CD14-positive monocyte (primary cell): ENCODE data around the gene SEMA3D. TPM values are rescaled to one million over a fixed set of nuclear protein-coding genes. Genes with fewer than 3 reads are reported as not detected.

ENCODE experiments used
- DNase-seq, 3 donors: peaks; one replicate each; pipeline ENCODE4 v3.0.0-alpha.2; 2011 to 2022
- H2AFZ ChIP-seq: 2 replicates; pipeline ENCODE4 v1.6.0; 2012; ENCODE audit warnings: mild to moderate bottlenecking, low read depth, low read length, inconsistent platforms; ENCODE audit not compliant: insufficient read depth, poor library complexity, severe bottlenecking
- H3K27ac ChIP-seq, 2 donors: 1 replicate in 1 of 2; 2 replicates in 1 of 2; pipeline ENCODE4 v1.5.1; 2012 to 2013; ENCODE audit warnings: low read length in 2 of 2, control low read depth in 1 of 2, inconsistent platforms in 1 of 2, low read depth in 1 of 2, mild to moderate bottlenecking in 1 of 2
- H3K27me3 ChIP-seq, 2 donors: one replicate each; pipeline versions ENCODE4 v1.6.0 to v1.6.1; 2011 to 2013; ENCODE audit warnings: low read length in 2 of 2; ENCODE audit not compliant: control insufficient read depth in 2 of 2, insufficient read depth in 2 of 2
- H3K36me3 ChIP-seq, 2 donors: replicated peaks in 1 of 2; 1 replicate in 1 of 2; 2 replicates in 1 of 2; pipeline versions ENCODE4 v1.5.1 to v1.6.1; 2012 to 2013; ENCODE audit warnings: low read length in 2 of 2, control low read depth in 1 of 2, inconsistent platforms in 1 of 2, mild to moderate bottlenecking in 1 of 2; ENCODE audit not compliant: insufficient read depth in 2 of 2, control insufficient read depth in 1 of 2
- H3K4me1 ChIP-seq, 2 donors: 1 replicate in 1 of 2; 2 replicates in 1 of 2; pipeline versions ENCODE4 v1.5.1 to v1.6.1; 2012 to 2013; ENCODE audit warnings: low read length in 2 of 2, control low read depth in 1 of 2, inconsistent platforms in 1 of 2, mild to moderate bottlenecking in 1 of 2, moderate library complexity in 1 of 2; ENCODE audit not compliant: insufficient read depth in 2 of 2, control insufficient read depth in 1 of 2
- H3K4me2 ChIP-seq: replicated peaks from 2 replicates; pipeline ENCODE3; 2012; ENCODE audit warnings: low read length, moderate library complexity, mild to moderate bottlenecking; ENCODE audit not compliant: poor library complexity, severe bottlenecking; ENCODE audit errors: extremely low read depth
- H3K4me3 ChIP-seq, 3 experiments: fragments of 200-600 bp in 1 of 3; sonication (generic) in 1 of 3; replicated peaks in 1 of 3; 1 replicate in 2 of 3; 2 replicates in 1 of 3; pipeline ENCODE4 v1.5.1; 2011 to 2013; ENCODE audit warnings: low read length in 3 of 3, mild to moderate bottlenecking in 3 of 3, control low read depth in 2 of 3, low read depth in 2 of 3, inconsistent platforms in 1 of 3, moderate library complexity in 1 of 3
- H3K79me2 ChIP-seq: 2 replicates; pipeline ENCODE4 v1.6.0; 2012; ENCODE audit warnings: mild to moderate bottlenecking, control low read depth, inconsistent platforms, low read length, moderate library complexity; ENCODE audit not compliant: insufficient read depth
- H3K9ac ChIP-seq: 2 replicates; pipeline ENCODE4 v1.6.0; 2017; ENCODE audit warnings: low read length, mild to moderate bottlenecking; ENCODE audit not compliant: insufficient read depth, poor library complexity, severe bottlenecking
- H3K9me3 ChIP-seq, 2 donors: replicated peaks in 1 of 2; 1 replicate in 1 of 2; 2 replicates in 1 of 2; pipeline versions ENCODE4 v1.5.1 to v1.6.1; 2012 to 2013; ENCODE audit warnings: low read length in 2 of 2, control low read depth in 1 of 2; ENCODE audit not compliant: control insufficient read depth in 1 of 2, insufficient read depth in 1 of 2
- H4K20me1 ChIP-seq: 2 replicates; pipeline ENCODE4 v1.6.0; 2012; ENCODE audit warnings: mild to moderate bottlenecking, low read length, control low read depth, moderate library complexity; ENCODE audit not compliant: insufficient read depth
- H3K27ac Mint-ChIP-seq, 7 donors: one replicate each; pipeline ENCODE4 v1.8.0; 2020; ENCODE audit warnings: mild to moderate bottlenecking in 7 of 7, mixed read lengths in 7 of 7, moderate library complexity in 6 of 7, inconsistent platforms in 2 of 7
- H3K27me3 Mint-ChIP-seq, 3 donors: one replicate each; pipeline ENCODE4 v1.8.0; 2021 to 2022; ENCODE audit warnings: low read depth in 3 of 3, mild to moderate bottlenecking in 3 of 3, mixed read lengths in 3 of 3, moderate library complexity in 3 of 3, inconsistent platforms in 1 of 3
- H3K36me3 Mint-ChIP-seq, 2 donors: one replicate each; pipeline ENCODE4 v1.8.0; 2020; ENCODE audit warnings: mixed read lengths in 2 of 2, inconsistent platforms in 1 of 2, mild to moderate bottlenecking in 1 of 2
- H3K4me1 Mint-ChIP-seq: one replicate; pipeline ENCODE4 v1.8.0; 2020; ENCODE audit warnings: mild to moderate bottlenecking, mixed read lengths
- H3K4me3 Mint-ChIP-seq, 2 donors: one replicate each; pipeline ENCODE4 v1.8.0; 2020; ENCODE audit warnings: mild to moderate bottlenecking in 2 of 2, mixed read lengths in 2 of 2, moderate library complexity in 1 of 2
- H3K9me3 Mint-ChIP-seq, 7 donors: one replicate each; pipeline ENCODE4 v1.8.0; 2020 to 2022; ENCODE audit warnings: mixed read lengths in 7 of 7, mild to moderate bottlenecking in 6 of 7, moderate library complexity in 6 of 7, inconsistent platforms in 2 of 7
- whole genome bisulfite sequencing: methylation state at CpG from one replicate; pipeline ENCODE4 v1.1.5; 2013; ENCODE audit warnings: missing lambda C conversion rate; ENCODE audit not compliant: insufficient coverage; 5-methylcytosine and 5-hydroxymethylcytosine counted together
- intact Hi-C, 2 donors: fragments of 100-400 bp; cut with micrococcal nuclease; formaldehyde crosslinking; loops; one replicate each; pipeline versions ENCODE4 v1.15.0 to v1.15.1; 2023
- polyA plus RNA-seq, 3 donors: library from polyadenylated mRNA; depleted of rRNA in 1 of 3; unstranded in 2 of 3; stranded (reverse) in 1 of 3; fragments of 300-500 nt in 2 of 3; fragments of >200 nt in 1 of 3; fragmentation: Illumina TruSeq in 2 of 3; gene quantifications; 1 replicate in 2 of 3; 2 replicates in 1 of 3; pipeline ENCODE4 v1.2.3, GENCODE V29; 2012 to 2021
- TF ChIP-seq, protein P1 (sequence below): fragments of 200-600 bp; IDR thresholded peaks from one replicate; pipeline ENCODE4 v1.8.0; 2022; ENCODE audit warnings: antibody characterized with exemption, mild to moderate bottlenecking

Gene SEMA3D
- polyA plus RNA-seq, 3 donors, result not detected

DNA sequence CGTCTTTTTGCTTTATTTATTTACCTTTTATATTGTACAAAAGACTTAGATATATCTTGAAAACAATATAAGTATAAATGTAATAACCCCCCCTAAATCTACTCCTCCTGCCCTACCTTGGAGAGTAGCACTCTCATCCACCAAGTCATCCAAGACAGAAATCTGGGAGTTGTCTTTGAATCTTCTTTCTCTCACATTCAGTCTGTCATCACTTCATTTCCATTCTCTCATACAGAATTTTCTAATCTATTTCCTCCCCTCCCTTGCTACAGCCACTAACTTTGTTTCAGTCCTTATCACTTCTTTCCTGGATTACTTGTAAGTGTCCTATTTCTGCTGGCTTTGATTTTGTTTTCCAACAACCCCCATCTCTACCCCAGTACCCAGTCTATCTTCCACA lies 170.6 kb downstream of the SEMA3D start:
- no peak overlapping the region for H2AFZ ChIP-seq
- H3K27ac ChIP-seq, result no peak overlapping the region
- Mint-ChIP-seq H3K4me3 (no peak overlapping the region), H3K27ac (no peak overlapping the region), H3K27me3 (peaks cover 0 to 3% (median 1%) of the 10 kb centered on the region in 3 donors), H3K9me3 (no peaks in the 10 kb centered on the region), H3K36me3 (no peaks in the 10 kb centered on the region), H3K4me1 (no peaks in the 10 kb centered on the region)
- no peak overlapping the region for H3K4me2 ChIP-seq
- TF ChIP-seq, protein P1, sequence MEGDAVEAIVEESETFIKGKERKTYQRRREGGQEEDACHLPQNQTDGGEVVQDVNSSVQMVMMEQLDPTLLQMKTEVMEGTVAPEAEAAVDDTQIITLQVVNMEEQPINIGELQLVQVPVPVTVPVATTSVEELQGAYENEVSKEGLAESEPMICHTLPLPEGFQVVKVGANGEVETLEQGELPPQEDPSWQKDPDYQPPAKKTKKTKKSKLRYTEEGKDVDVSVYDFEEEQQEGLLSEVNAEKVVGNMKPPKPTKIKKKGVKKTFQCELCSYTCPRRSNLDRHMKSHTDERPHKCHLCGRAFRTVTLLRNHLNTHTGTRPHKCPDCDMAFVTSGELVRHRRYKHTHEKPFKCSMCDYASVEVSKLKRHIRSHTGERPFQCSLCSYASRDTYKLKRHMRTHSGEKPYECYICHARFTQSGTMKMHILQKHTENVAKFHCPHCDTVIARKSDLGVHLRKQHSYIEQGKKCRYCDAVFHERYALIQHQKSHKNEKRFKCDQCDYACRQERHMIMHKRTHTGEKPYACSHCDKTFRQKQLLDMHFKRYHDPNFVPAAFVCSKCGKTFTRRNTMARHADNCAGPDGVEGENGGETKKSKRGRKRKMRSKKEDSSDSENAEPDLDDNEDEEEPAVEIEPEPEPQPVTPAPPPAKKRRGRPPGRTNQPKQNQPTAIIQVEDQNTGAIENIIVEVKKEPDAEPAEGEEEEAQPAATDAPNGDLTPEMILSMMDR, result no peak
- no peak overlapping the region for H3K4me3 ChIP-seq
- intact Hi-C loops, result no loop called here
- no peaks in the 10 kb centered on the region for H3K27me3 ChIP-seq
- no peaks in the 10 kb centered on the region for H3K36me3 ChIP-seq
- DNase-seq, result no peak
- H4K20me1 ChIP-seq, result no peaks in the 10 kb centered on the region
- H3K79me2 ChIP-seq, result no peaks in the 10 kb centered on the region
- no peaks in the 10 kb centered on the region for H3K9me3 ChIP-seq
- no peak overlapping the region for H3K9ac ChIP-seq
- no CpG with 5 or more reads among the region's 1 CpG for WGBS
- H3K4me1 ChIP-seq, result no peaks in the 10 kb centered on the region

DNA sequence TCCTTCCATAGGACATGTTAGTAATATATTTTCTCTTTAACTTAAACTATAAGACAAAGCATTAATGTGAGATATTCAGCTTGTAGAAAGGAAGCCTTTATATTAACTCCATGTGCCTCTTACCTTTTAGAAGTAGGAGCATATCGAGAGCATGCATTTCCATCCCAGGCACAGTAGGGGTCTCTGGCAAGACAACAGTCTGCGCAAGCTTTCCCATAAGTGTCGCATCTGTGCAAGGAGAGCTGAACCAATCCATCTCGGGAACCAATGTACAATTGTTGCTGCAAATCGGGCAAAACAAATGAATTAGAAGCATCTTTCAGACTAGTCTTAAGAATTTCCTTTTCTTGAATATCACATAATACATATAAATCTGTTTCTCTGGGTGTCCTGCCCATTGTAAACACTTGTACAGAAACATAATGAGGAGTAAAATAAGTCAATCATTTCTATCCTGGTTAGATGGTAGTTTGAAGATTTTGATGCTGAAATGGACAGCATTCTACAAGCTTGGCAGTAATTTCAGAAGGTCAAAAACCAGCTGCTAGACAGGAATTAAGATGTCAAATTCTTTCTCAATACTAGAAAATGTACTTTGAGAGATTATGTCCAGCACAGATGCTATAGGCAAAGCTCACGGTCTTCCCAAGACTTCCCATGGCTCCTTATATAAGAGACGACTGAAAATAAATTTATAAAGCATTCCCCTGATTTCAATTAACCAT lies 171.8 kb downstream of the SEMA3D start:
- Histone ChIP-seq H2AFZ (no peak overlapping the region), H3K4me2 (no peak overlapping the region), H3K4me3 (no peak overlapping the region), H3K9ac (no peak overlapping the region), H3K27me3 (no peaks in the 10 kb centered on the region), H3K79me2 (no peaks in the 10 kb centered on the region), H3K27ac (no peak overlapping the region), H3K36me3 (no peaks in the 10 kb centered on the region), H3K9me3 (no peaks in the 10 kb centered on the region), H4K20me1 (no peaks in the 10 kb centered on the region), H3K4me1 (no peaks in the 10 kb centered on the region)
- peaks cover 2% of the 10 kb centered on the region for H3K4me1 Mint-ChIP-seq
- no peaks in the 10 kb centered on the region for H3K36me3 Mint-ChIP-seq
- DNase-seq, result no peak
- no peak overlapping the region for H3K4me3 Mint-ChIP-seq
- TF ChIP-seq, protein P1, result no peak
- intact Hi-C loops, result no loop called here
- peaks cover 0 to 1% (median under 1%) of the 10 kb centered on the region in 3 donors for H3K27me3 Mint-ChIP-seq
- WGBS, result 100% methylated on average over 1 of the region's 7 CpGs
- H3K9me3 Mint-ChIP-seq, result no peaks in the 10 kb centered on the region
- H3K27ac Mint-ChIP-seq, result no peak overlapping the region
